SJCRH30 (cell line): ENCODE data around the gene COL4A4. TPM values are rescaled to one million over a fixed set of nuclear protein-coding genes. Genes with fewer than 3 reads are reported as not detected.

ENCODE experiments used
- DNase-seq, 2 experiments: peaks; one replicate each; pipeline ENCODE4 v3.0.0-alpha.2; 2015 to 2020
- H3K27ac ChIP-seq: fragments of 250-450 bp; sonication (Bioruptor Pico); 2 replicates; pipeline ENCODE4 v1.5.1; 2020; ENCODE audit warnings: mild to moderate bottlenecking, moderate library complexity
- H3K27me3 ChIP-seq: fragments of 250-450 bp; sonication (Bioruptor Pico); 2 replicates; pipeline ENCODE4 v1.5.1; 2020; ENCODE audit warnings: mild to moderate bottlenecking, moderate library complexity
- H3K36me3 ChIP-seq: fragments of 250-450 bp; sonication (Bioruptor Pico); 2 replicates; pipeline ENCODE4 v1.5.1; 2020; ENCODE audit warnings: mild to moderate bottlenecking, moderate library complexity
- H3K4me1 ChIP-seq: fragments of 250-450 bp; sonication (Bioruptor Pico); 2 replicates; pipeline ENCODE4 v1.5.1; 2020; ENCODE audit warnings: mild to moderate bottlenecking, moderate library complexity
- H3K4me3 ChIP-seq: fragments of 250-450 bp; sonication (Bioruptor Pico); 2 replicates; pipeline ENCODE4 v1.5.1; 2020; ENCODE audit warnings: mild to moderate bottlenecking, moderate library complexity
- H3K9me3 ChIP-seq: fragments of 250-450 bp; sonication (Bioruptor Pico); replicated peaks from 2 replicates; pipeline ENCODE4 v1.5.1; 2020; ENCODE audit warnings: mild to moderate bottlenecking, moderate library complexity
- total RNA-seq: library from RNA; depleted of rRNA; stranded (reverse); fragments of >200 nt; shearing (Covaris generic); gene quantifications from 2 replicates; pipeline ENCODE4 v1.2.3, GENCODE V29; 2014; rRNA removed

The COL4A4 gene
- not detected in 2 replicates for total RNA-seq

DNA sequence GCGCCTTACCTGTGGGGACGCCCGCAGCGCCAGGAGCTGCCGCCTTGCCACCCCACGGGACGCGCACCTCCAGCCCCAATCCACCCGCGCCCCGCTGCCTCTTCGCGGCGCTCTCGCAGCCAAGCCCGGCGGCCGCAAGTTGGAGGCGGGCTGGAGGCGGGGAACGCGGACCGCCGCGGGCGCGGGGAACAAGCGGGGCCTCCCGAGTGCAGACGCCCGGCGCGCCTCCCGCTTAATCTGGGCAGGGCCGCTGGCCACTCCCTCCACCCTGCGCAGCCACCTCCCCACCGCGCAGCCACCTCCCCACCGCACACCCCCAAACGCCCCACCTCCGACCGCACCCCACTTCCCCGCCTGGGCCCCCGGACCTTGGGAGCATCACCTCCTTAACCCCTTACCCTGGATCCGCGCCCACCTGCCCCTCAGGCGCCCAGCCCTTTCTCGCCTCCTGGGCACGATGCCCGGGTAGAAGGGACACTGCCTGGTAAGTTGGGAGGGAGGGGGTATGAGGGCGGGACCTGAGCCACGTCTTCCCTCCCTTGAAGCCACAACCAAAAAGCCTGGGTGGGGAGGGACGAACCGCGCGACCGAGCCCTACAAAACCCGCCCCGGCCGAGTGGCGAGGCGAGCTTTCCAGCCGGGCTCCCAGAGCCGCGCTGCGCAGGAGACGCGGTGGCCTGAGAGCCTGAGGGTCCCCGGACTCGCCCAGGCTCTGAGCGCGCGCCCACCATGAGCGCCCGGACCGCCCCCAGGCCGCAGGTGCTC lies at the start of gene COL4A4, which contains the start of gene COL4A3:
COL4A4 (minus strand) TSS at position 208 of the 765 bp plus-strand sequence. CDS start 16,722 bp downstream, outside the sequence.
COL4A3 (plus strand) TSS at position 627 of the 765 bp plus-strand sequence; CDS start at position 730, 103 bp downstream.
- H3K27me3 ChIP-seq, result no peaks in the 10 kb centered on the region
- no peaks in the 10 kb centered on the region for H3K4me1 ChIP-seq
- no peak for DNase-seq
- H3K9me3 ChIP-seq, result no peaks in the 10 kb centered on the region
- H3K27ac ChIP-seq, result no peak within 1 kb of the TSS
- no peaks in the 10 kb centered on the region for H3K36me3 ChIP-seq
- no peak within 1 kb of the TSS for H3K4me3 ChIP-seq

GRCh38 chr2:227207573-227207972 lies 43.6 kb upstream of the COL4A4 start:
- no peak overlapping the region for H3K27ac ChIP-seq
- H3K4me1 ChIP-seq, result no peaks in the 10 kb centered on the region
- H3K4me3 ChIP-seq, result no peak overlapping the region
- H3K9me3 ChIP-seq, result no peaks in the 10 kb centered on the region
- no peaks in the 10 kb centered on the region for H3K36me3 ChIP-seq
- peaks cover 5% of the 10 kb centered on the region; the same call in 1 of the 2 replicates for H3K27me3 ChIP-seq
- no peak for DNase-seq

- H3K36me3 ChIP-seq, result no peaks in the 10 kb centered on the region
- H3K4me1 ChIP-seq, result no peaks in the 10 kb centered on the region
- H3K27ac ChIP-seq, result no peak overlapping the region
- DNase-seq, result no peak
- H3K27me3 ChIP-seq, result peaks cover 5% of the 10 kb centered on the region; the same call in 1 of the 2 replicates
- H3K4me3 ChIP-seq, result no peak overlapping the region
- no peaks in the 10 kb centered on the region for H3K9me3 ChIP-seq
Observed at GRCh38 chr2:227206406-227206805, 42.4 kb upstream of the COL4A4 start.

DNA sequence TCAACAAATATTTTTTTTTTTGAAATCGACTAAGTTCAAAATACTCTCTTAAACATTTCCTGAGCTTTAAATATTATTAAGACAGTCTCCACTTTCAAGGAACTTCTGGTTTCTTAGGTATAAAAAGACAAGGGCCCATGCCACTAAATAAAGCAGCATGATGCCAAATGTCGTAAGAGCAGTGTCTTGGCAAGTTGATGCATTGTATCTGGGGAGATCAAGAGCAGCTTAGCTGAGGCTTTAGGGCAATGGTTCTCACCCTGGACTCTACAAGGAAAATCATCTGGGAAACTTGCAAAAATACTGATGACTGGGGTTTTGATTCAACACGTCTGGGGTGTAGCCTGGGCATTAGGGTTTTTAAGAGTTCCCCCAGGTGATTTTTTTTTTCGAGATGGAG lies 41.7 kb upstream of the COL4A4 start:
- Histone ChIP-seq H3K27me3 (peaks cover 5% of the 10 kb centered on the region; the same call in 1 of the 2 replicates), H3K9me3 (no peaks in the 10 kb centered on the region), H3K36me3 (no peaks in the 10 kb centered on the region), H3K4me3 (no peak overlapping the region), H3K4me1 (no peaks in the 10 kb centered on the region), H3K27ac (no peak overlapping the region)
- no peak for DNase-seq

DNA sequence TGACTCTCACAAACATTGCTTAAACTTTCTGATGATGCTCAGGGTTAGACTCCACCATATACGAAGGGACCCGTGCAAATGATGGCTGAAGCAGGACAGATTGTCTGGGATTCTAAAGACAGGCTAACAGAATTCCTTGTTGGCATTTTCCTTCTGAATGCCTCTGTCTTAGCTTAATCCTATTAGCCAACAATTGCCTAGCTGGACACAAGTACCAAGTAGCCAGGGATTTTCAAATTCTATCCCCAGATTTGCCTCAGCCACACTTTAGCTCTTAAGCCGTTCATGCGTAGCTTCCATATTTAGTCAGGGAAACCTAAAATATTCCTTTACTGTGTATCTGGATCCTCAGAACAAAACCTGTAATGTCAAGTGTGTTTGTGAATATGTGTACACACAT lies 40.4 kb upstream of the COL4A4 start:
- Histone ChIP-seq H3K4me3 (no peak overlapping the region), H3K9me3 (no peaks in the 10 kb centered on the region), H3K27ac (no peak overlapping the region), H3K36me3 (no peaks in the 10 kb centered on the region), H3K4me1 (no peaks in the 10 kb centered on the region), H3K27me3 (peaks cover 5% of the 10 kb centered on the region; the same call in 1 of the 2 replicates)
- no peak for DNase-seq

- no peak for DNase-seq
- Histone ChIP-seq H3K27ac (no peak overlapping the region), H3K36me3 (no peaks in the 10 kb centered on the region), H3K9me3 (no peaks in the 10 kb centered on the region), H3K4me1 (peaks cover 4% of the 10 kb centered on the region; the same call in 1 of the 2 replicates), H3K4me3 (no peak overlapping the region), H3K27me3 (no peaks in the 10 kb centered on the region)
Observed at GRCh38 chr2:227201771-227202170, 37.8 kb upstream of the COL4A4 start.

- DNase-seq, result peak; percentile 11 to 44
- H3K4me1 ChIP-seq, result peaks cover 4% of the 10 kb centered on the region; the same call in 1 of the 2 replicates
- H3K27me3 ChIP-seq, result no peaks in the 10 kb centered on the region
- H3K9me3 ChIP-seq, result no peaks in the 10 kb centered on the region
- no peak overlapping the region for H3K27ac ChIP-seq
- H3K4me3 ChIP-seq, result no peak overlapping the region
- H3K36me3 ChIP-seq, result no peaks in the 10 kb centered on the region
Observed at GRCh38 chr2:227198866-227199265, 34.9 kb upstream of the COL4A4 start.

DNA sequence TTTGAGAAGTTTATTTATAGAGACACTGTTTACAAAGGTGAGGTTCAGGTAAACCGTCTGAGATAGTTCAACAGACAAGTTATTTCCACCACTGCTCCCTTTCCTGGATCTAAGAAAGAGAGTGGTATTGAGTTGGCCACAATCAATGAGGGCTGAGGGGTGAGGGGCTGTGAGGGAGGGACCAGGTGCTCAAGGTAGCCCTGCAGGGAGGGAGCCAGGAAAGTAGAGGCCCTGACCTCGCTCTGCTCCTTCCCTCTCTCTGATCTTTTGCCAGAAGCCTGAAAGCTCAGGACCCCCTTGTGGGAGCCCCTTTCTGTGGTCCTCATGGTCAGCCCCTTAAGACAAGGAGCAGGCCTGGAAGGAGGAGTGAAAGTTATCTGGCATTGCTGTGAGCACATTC lies 30.2 kb upstream of the COL4A4 start:
- Histone ChIP-seq H3K27ac (no peak overlapping the region), H3K36me3 (no peaks in the 10 kb centered on the region), H3K4me3 (no peak overlapping the region), H3K9me3 (no peaks in the 10 kb centered on the region), H3K4me1 (peaks cover 18% of the 10 kb centered on the region), H3K27me3 (0 out of 2 replicates have a peak, but pooled peaks cover 6% of the 10 kb centered on the region)
- no peak for DNase-seq

- H3K4me3 ChIP-seq, result no peak overlapping the region
- H3K9me3 ChIP-seq, result no peaks in the 10 kb centered on the region
- H3K4me1 ChIP-seq, result peaks cover 24% of the 10 kb centered on the region
- H3K27me3 ChIP-seq, result 0 out of 2 replicates have a peak, but pooled peaks cover 6% of the 10 kb centered on the region
- DNase-seq, result peak; percentile 17 to 26
- H3K36me3 ChIP-seq, result no peaks in the 10 kb centered on the region
- H3K27ac ChIP-seq, result no peak overlapping the region
Observed at GRCh38 chr2:227192491-227192890, 28.5 kb upstream of the COL4A4 start.

GRCh38 chr2:227191367-227191766 lies 27.4 kb upstream of the COL4A4 start:
- peak; percentile 37 to 75 for DNase-seq
- Histone ChIP-seq H3K27ac (no peak overlapping the region), H3K4me1 (peaks cover 24% of the 10 kb centered on the region), H3K27me3 (0 out of 2 replicates have a peak, but pooled peaks cover 6% of the 10 kb centered on the region), H3K4me3 (no peak overlapping the region), H3K36me3 (no peaks in the 10 kb centered on the region), H3K9me3 (no peaks in the 10 kb centered on the region)

- peak; percentile 23 to 54 for DNase-seq
- Histone ChIP-seq H3K9me3 (no peaks in the 10 kb centered on the region), H3K4me3 (no peak overlapping the region), H3K27ac (no peak overlapping the region), H3K36me3 (no peaks in the 10 kb centered on the region), H3K27me3 (0 out of 2 replicates have a peak, but pooled peaks cover 6% of the 10 kb centered on the region), H3K4me1 (peaks cover 24% of the 10 kb centered on the region)
Observed at GRCh38 chr2:227188292-227188691, 24.3 kb upstream of the COL4A4 start.

DNA sequence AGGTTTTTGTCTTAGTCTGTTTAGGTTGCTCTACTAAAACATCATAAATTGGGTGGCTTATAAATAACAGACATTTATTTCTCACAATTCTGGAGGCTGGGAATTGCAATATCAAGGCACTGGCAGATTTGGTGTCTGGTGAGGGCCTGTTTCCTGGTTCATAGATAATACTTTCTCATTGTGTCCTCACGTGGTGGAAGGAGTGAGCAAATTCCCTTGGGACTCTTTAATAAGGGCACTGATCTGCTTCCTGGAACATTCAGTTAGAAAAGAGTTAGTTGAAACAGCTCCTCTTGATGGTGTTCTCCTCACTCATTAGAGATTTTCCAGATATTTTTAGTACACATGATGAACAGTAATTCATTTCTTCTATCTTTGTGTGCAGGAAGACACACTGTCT lies 22.7 kb upstream of the COL4A4 start:
- DNase-seq, result no peak
- Histone ChIP-seq H3K27ac (no peak overlapping the region), H3K9me3 (no peaks in the 10 kb centered on the region), H3K27me3 (0 out of 2 replicates have a peak, but pooled peaks cover 3% of the 10 kb centered on the region), H3K36me3 (no peaks in the 10 kb centered on the region), H3K4me3 (no peak overlapping the region), H3K4me1 (peaks cover 18% of the 10 kb centered on the region)

GRCh38 chr2:227185615-227186232 lies 21.7 kb upstream of the COL4A4 start:
- H3K4me3 ChIP-seq, result no peak overlapping the region
- no peak overlapping the region for H3K27ac ChIP-seq
- no peaks in the 10 kb centered on the region for H3K27me3 ChIP-seq
- H3K4me1 ChIP-seq, result peaks cover 10% of the 10 kb centered on the region; the same call in 1 of the 2 replicates
- no peaks in the 10 kb centered on the region for H3K36me3 ChIP-seq
- DNase-seq, result no peak
- no peaks in the 10 kb centered on the region for H3K9me3 ChIP-seq

DNA sequence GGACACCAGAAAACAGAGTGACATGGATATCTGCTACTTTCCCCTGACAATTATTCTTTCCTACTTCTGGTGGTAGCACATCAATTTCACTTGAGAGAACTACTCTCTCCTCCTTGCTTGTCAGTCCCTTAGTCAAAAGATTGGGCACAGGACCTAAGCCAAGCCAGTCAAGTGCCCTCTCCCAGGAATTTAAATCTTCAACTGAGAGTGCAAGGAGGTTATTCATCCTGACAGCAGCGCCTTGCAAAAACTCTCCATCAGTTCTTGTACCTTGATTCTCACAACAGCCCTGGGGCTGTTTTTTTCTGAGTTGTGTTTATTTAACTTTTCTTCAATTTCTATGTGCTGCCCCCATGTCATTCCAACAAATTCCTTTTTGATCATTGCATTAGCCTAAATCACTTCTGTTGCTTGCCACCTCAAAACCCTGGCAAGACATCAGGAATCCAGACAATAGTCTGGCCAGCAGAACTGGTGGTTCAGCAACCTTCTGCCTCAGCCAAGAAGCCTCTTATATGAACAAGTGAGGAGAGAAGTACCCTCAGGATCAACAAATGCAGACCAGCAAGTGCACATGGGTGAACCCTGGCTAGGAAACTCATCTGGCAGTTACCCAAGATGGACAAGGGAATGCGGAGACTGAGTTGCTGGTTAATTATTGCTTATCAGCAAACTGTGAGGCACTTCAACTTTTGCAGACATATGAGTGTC lies 19.8 kb upstream of the COL4A4 start:
- no peaks in the 10 kb centered on the region for H3K36me3 ChIP-seq
- H3K4me1 ChIP-seq, result peaks cover 10% of the 10 kb centered on the region; the same call in 1 of the 2 replicates
- no peak overlapping the region for H3K4me3 ChIP-seq
- no peaks in the 10 kb centered on the region for H3K9me3 ChIP-seq
- no peak overlapping the region for H3K27ac ChIP-seq
- DNase-seq, result no peak
- no peaks in the 10 kb centered on the region for H3K27me3 ChIP-seq
